NCI-H2171 (cell line): ENCODE results near the gene S100A13.
"Not testable (repeated sequence)": the region's sequence is repeated elsewhere in the genome, so short reads cannot be mapped to it uniquely, and the experiment has no call there.

Experiments used
- DNase-seq: peaks from one replicate; lab custom pipeline; 2025; lab: John Stamatoyannopoulos, UW

S100A13 gene

GRCh38 chr1:153602749-153603148 lies 24.6 kb downstream of the S100A13 start:
- DNase-seq, result no peak

- no peak for DNase-seq
These were observed 27.5 kb downstream of the S100A13 start for GRCh38 chr1:153599847-153600246.

- DNase-seq, result no peak
These were observed 28.8 kb downstream of the S100A13 start for GRCh38 chr1:153598309-153599172.

- DNase-seq, result no peak
These were observed 30.1 kb downstream of the S100A13 start for GRCh38 chr1:153597206-153597605.

GRCh38 chr1:153592748-153593147 lies 34.6 kb downstream of the S100A13 start:
- no peak for DNase-seq

- DNase-seq, result no peak
These were observed 38.8 kb downstream of the S100A13 start for GRCh38 chr1:153588482-153588881.

GRCh38 chr1:153588033-153588432 lies 39.3 kb downstream of the S100A13 start:
- DNase-seq, result not testable (repeated sequence)

- no peak for DNase-seq
These were observed 40.0 kb downstream of the S100A13 start for GRCh38 chr1:153587314-153587713.

- no peak for DNase-seq
These were observed 41.0 kb downstream of the S100A13 start for GRCh38 chr1:153586347-153586746.

GRCh38 chr1:153585006-153585405 lies 42.3 kb downstream of the S100A13 start:
- no peak for DNase-seq

GRCh38 chr1:153583976-153584375 lies 43.3 kb downstream of the S100A13 start:
- DNase-seq, result no peak

GRCh38 chr1:153583514-153583913 lies 43.8 kb downstream of the S100A13 start:
- not testable (repeated sequence) for DNase-seq

- not testable (repeated sequence) for DNase-seq
These were observed 44.5 kb downstream of the S100A13 start for GRCh38 chr1:153582836-153583235.

- no peak for DNase-seq
These were observed 48.4 kb downstream of the S100A13 start for GRCh38 chr1:153578936-153579335.

GRCh38 chr1:153578490-153578889 lies 48.8 kb downstream of the S100A13 start:
- DNase-seq, result no peak

- no peak for DNase-seq
These were observed 49.7 kb downstream of the S100A13 start for GRCh38 chr1:153577624-153578051.

GRCh38 chr1:153577138-153577537 lies 50.2 kb downstream of the S100A13 start:
- no peak for DNase-seq

- not testable (repeated sequence) for DNase-seq
These were observed 51.8 kb downstream of the S100A13 start for GRCh38 chr1:153575497-153575896.

GRCh38 chr1:153575081-153575491 lies 52.2 kb downstream of the S100A13 start:
- not testable (repeated sequence) for DNase-seq

- no peak for DNase-seq
These were observed 54.0 kb downstream of the S100A13 start for GRCh38 chr1:153573351-153573750.

GRCh38 chr1:153572569-153573015 lies 54.7 kb downstream of the S100A13 start:
- DNase-seq, result no peak

- no peak for DNase-seq
These were observed 55.6 kb downstream of the S100A13 start for GRCh38 chr1:153571706-153572105.

- no peak for DNase-seq
These were observed 56.4 kb downstream of the S100A13 start for GRCh38 chr1:153570874-153571273.

GRCh38 chr1:153569465-153569864 lies 57.8 kb downstream of the S100A13 start:
- no peak for DNase-seq
